ENCODE results near the gene ZC3H18. TPM values are rescaled to one million over a fixed set of nuclear protein-coding genes. Genes with fewer than 3 reads are reported as not detected.

ZC3H18 gene
- total RNA-seq, 1 donor from 2014 or later = 88.5 TPM

- H3K4me3 Mint-ChIP-seq = peak overlapping the region; percentile 69
- no peak for DNase-seq (ENCODE audit: low read depth, low spot score)
- peaks cover 4% of the 10 kb centered on the region for H3K4me1 Mint-ChIP-seq
- no peak for TF ChIP-seq CTCF (conservative IDR thresholded peaks at IDR 0.05)
- peaks cover 18% of the 10 kb centered on the region for H3K27me3 Mint-ChIP-seq (ENCODE audit: low read depth)
- H3K9me3 Mint-ChIP-seq = no peaks in the 10 kb centered on the region
- H3K27ac Mint-ChIP-seq (ENCODE audit: unreplicated experiment) = no peak overlapping the region
- peaks cover 2% of the 10 kb centered on the region for H3K36me3 Mint-ChIP-seq (ENCODE audit: low read depth)
These were observed 32.3 kb upstream of the ZC3H18 start for GRCh38 chr16:88537859-88538258.

- H3K36me3 Mint-ChIP-seq (ENCODE audit: low read depth) = peaks cover 6% of the 10 kb centered on the region
- DNase-seq (ENCODE audit: low read depth, low spot score) = no peak
- no peak for TF ChIP-seq CTCF (conservative IDR thresholded peaks at IDR 0.05)
- peaks cover 4% of the 10 kb centered on the region for H3K9me3 Mint-ChIP-seq
- H3K27ac Mint-ChIP-seq (ENCODE audit: unreplicated experiment) = peak overlapping the region; percentile 50
- H3K27me3 Mint-ChIP-seq (ENCODE audit: low read depth) = peaks cover 22% of the 10 kb centered on the region
- H3K4me3 Mint-ChIP-seq = peak overlapping the region; percentile 69
- H3K4me1 Mint-ChIP-seq = peaks cover 4% of the 10 kb centered on the region
These were observed 31.7 kb upstream of the ZC3H18 start for GRCh38 chr16:88538366-88539060.

- peaks cover 23% of the 10 kb centered on the region for H3K27me3 Mint-ChIP-seq (ENCODE audit: low read depth)
- H3K27ac Mint-ChIP-seq (ENCODE audit: unreplicated experiment) = no peak overlapping the region
- no peak overlapping the region for H3K4me3 Mint-ChIP-seq
- TF ChIP-seq CTCF (conservative IDR thresholded peaks at IDR 0.05) = no peak
- peaks cover 4% of the 10 kb centered on the region for H3K4me1 Mint-ChIP-seq
- peaks cover 6% of the 10 kb centered on the region for H3K9me3 Mint-ChIP-seq
- DNase-seq (ENCODE audit: low read depth, low spot score) = no peak
- H3K36me3 Mint-ChIP-seq (ENCODE audit: low read depth) = peaks cover 8% of the 10 kb centered on the region
These were observed 30.9 kb upstream of the ZC3H18 start for GRCh38 chr16:88539261-88539651.

- H3K4me1 Mint-ChIP-seq = peaks cover 4% of the 10 kb centered on the region
- no peak for DNase-seq (ENCODE audit: low read depth, low spot score)
- H3K4me3 Mint-ChIP-seq = no peak overlapping the region
- H3K27ac Mint-ChIP-seq (ENCODE audit: unreplicated experiment) = no peak overlapping the region
- H3K27me3 Mint-ChIP-seq (ENCODE audit: low read depth) = peaks cover 25% of the 10 kb centered on the region
- H3K36me3 Mint-ChIP-seq (ENCODE audit: low read depth) = peaks cover 8% of the 10 kb centered on the region
- peaks cover 6% of the 10 kb centered on the region for H3K9me3 Mint-ChIP-seq
- no peak for TF ChIP-seq CTCF (conservative IDR thresholded peaks at IDR 0.05)
These were observed 30.4 kb upstream of the ZC3H18 start for GRCh38 chr16:88539652-88540345.

- Mint-ChIP-seq H3K36me3 (ENCODE audit: low read depth) (peaks cover 8% of the 10 kb centered on the region), H3K27ac (ENCODE audit: unreplicated experiment) (no peak overlapping the region), H3K9me3 (peaks cover 6% of the 10 kb centered on the region), H3K27me3 (ENCODE audit: low read depth) (peaks cover 27% of the 10 kb centered on the region), H3K4me1 (peaks cover 4% of the 10 kb centered on the region), H3K4me3 (no peak overlapping the region)
- DNase-seq (ENCODE audit: low read depth, low spot score) = no peak
- no peak for TF ChIP-seq CTCF (conservative IDR thresholded peaks at IDR 0.05)
These were observed 29.7 kb upstream of the ZC3H18 start for GRCh38 chr16:88540346-88540977.

All from neural crest cell (in vitro differentiated cells).